ENCODE measurements around the gene TP53I11. TPM values are rescaled to one million over a fixed set of nuclear protein-coding genes. Genes with fewer than 3 reads are reported as not detected.
A peak's percentile ranks its signal among the peaks of the same experiment; 100 is the strongest.

Gene TP53I11
- total and polyA plus RNA-seq, 2 experiments from 2014 or later: 59.9 to 117 TPM

- Histone ChIP-seq H3K4me3 (no peak overlapping the region), H3K9me2 (ENCODE audit: insufficient read depth) (no peaks in the 10 kb centered on the region), H3F3A (ENCODE audit: insufficient read depth) (no peaks in the 10 kb centered on the region), H2AFZ (no peak overlapping the region), H3K27me3 (replicated peaks; ENCODE audit: insufficient read depth) (peaks cover 14% of the 10 kb centered on the region), H3K79me2 (ENCODE audit: insufficient read depth) (no peaks in the 10 kb centered on the region), H3K36me3 (ENCODE audit: low read depth) (no peaks in the 10 kb centered on the region), H3K4me2 (ENCODE audit: unreplicated experiment) (no peak overlapping the region), H3K27ac (no peak overlapping the region), H3K9me3 (ENCODE audit: low read depth) (no peaks in the 10 kb centered on the region), H3K4me1 (ENCODE audit: insufficient read depth) (no peaks in the 10 kb centered on the region), H4K20me1 (ENCODE audit: insufficient read depth) (no peaks in the 10 kb centered on the region), H3K9ac (no peak overlapping the region)
- DNase-seq: no peak
- in situ Hi-C loops (cut with MboI): no loop called here
- 79% methylated on average over 5 of the region's 5 CpGs for WGBS, 2 experiments (ENCODE audit: low coverage in 1 of 2, low lambda C conversion rate in 2 of 2, missing lambda C conversion rate in 2 of 2)
- TF ChIP-seq EZH2phosphoT487 (IDR thresholded peaks at IDR 0.05; ENCODE audit: insufficient read depth, low read depth): no peak
- TF ChIP-seq EZH2 (IDR thresholded peaks at IDR 0.05; ENCODE audit: insufficient read depth, poor library complexity, severe bottlenecking): no peak
Measured at GRCh38 chr11:44990665-44991064, 40.0 kb upstream of the TP53I11 start.

- Histone ChIP-seq H3K4me2 (ENCODE audit: unreplicated experiment) (no peak overlapping the region), H2AFZ (no peak overlapping the region), H3F3A (ENCODE audit: insufficient read depth) (no peaks in the 10 kb centered on the region), H3K4me1 (ENCODE audit: insufficient read depth) (no peaks in the 10 kb centered on the region), H3K9ac (no peak overlapping the region), H3K4me3 (no peak overlapping the region), H3K27me3 (replicated peaks; ENCODE audit: insufficient read depth) (peaks cover 18% of the 10 kb centered on the region), H3K27ac (no peak overlapping the region), H4K20me1 (ENCODE audit: insufficient read depth) (no peaks in the 10 kb centered on the region), H3K79me2 (ENCODE audit: insufficient read depth) (no peaks in the 10 kb centered on the region), H3K9me2 (ENCODE audit: insufficient read depth) (no peaks in the 10 kb centered on the region), H3K36me3 (ENCODE audit: low read depth) (no peaks in the 10 kb centered on the region), H3K9me3 (ENCODE audit: low read depth) (no peaks in the 10 kb centered on the region)
- in situ Hi-C loops (cut with MboI): no loop called here
- WGBS, 2 experiments (ENCODE audit: low coverage in 1 of 2, low lambda C conversion rate in 2 of 2, missing lambda C conversion rate in 2 of 2): 30 to 31% methylated on average over 21 of the region's 21 CpGs
- DNase-seq: peak; percentile 59
- TF ChIP-seq EZH2phosphoT487 (IDR thresholded peaks at IDR 0.05; ENCODE audit: insufficient read depth, low read depth) (no peak), EZH2 (IDR thresholded peaks at IDR 0.05; ENCODE audit: insufficient read depth, poor library complexity, severe bottlenecking) (no peak)
Measured at GRCh38 chr11:44989831-44990566, 39.3 kb upstream of the TP53I11 start.

- H3K9me3 ChIP-seq (ENCODE audit: low read depth): no peaks in the 10 kb centered on the region
- H3K9ac ChIP-seq: no peak overlapping the region
- no peak for DNase-seq
- 61 to 69% methylated on average over 5 of the region's 5 CpGs for WGBS, 2 experiments (ENCODE audit: low coverage in 1 of 2, low lambda C conversion rate in 2 of 2, missing lambda C conversion rate in 2 of 2)
- no peaks in the 10 kb centered on the region for H3K79me2 ChIP-seq (ENCODE audit: insufficient read depth)
- no peak overlapping the region for H2AFZ ChIP-seq
- no peaks in the 10 kb centered on the region for H3F3A ChIP-seq (ENCODE audit: insufficient read depth)
- in situ Hi-C loops (cut with MboI): no loop called here
- no peaks in the 10 kb centered on the region for H4K20me1 ChIP-seq (ENCODE audit: insufficient read depth)
- no peak overlapping the region for H3K4me3 ChIP-seq
- no peaks in the 10 kb centered on the region for H3K4me1 ChIP-seq (ENCODE audit: insufficient read depth)
- no peak for TF ChIP-seq EZH2phosphoT487 (IDR thresholded peaks at IDR 0.05; ENCODE audit: insufficient read depth, low read depth)
- TF ChIP-seq EZH2 (IDR thresholded peaks at IDR 0.05; ENCODE audit: insufficient read depth, poor library complexity, severe bottlenecking): no peak
- H3K4me2 ChIP-seq (ENCODE audit: unreplicated experiment): no peak overlapping the region
- H3K27me3 ChIP-seq (replicated peaks; ENCODE audit: insufficient read depth): peaks cover 18% of the 10 kb centered on the region
- H3K9me2 ChIP-seq (ENCODE audit: insufficient read depth): no peaks in the 10 kb centered on the region
- H3K36me3 ChIP-seq (ENCODE audit: low read depth): no peaks in the 10 kb centered on the region
- H3K27ac ChIP-seq: no peak overlapping the region
Measured at GRCh38 chr11:44988981-44989635, 38.4 kb upstream of the TP53I11 start.

GRCh38 chr11:44988111-44988510 lies 37.4 kb upstream of the TP53I11 start:
- H3K4me1 ChIP-seq (ENCODE audit: insufficient read depth): no peaks in the 10 kb centered on the region
- no peaks in the 10 kb centered on the region for H3F3A ChIP-seq (ENCODE audit: insufficient read depth)
- no peak overlapping the region for H3K27ac ChIP-seq
- no peaks in the 10 kb centered on the region for H4K20me1 ChIP-seq (ENCODE audit: insufficient read depth)
- WGBS, 2 experiments (ENCODE audit: low coverage in 1 of 2, low lambda C conversion rate in 2 of 2, missing lambda C conversion rate in 2 of 2): 68% methylated on average over 2 of the region's 2 CpGs
- TF ChIP-seq EZH2phosphoT487 (IDR thresholded peaks at IDR 0.05; ENCODE audit: insufficient read depth, low read depth): no peak
- no peak for TF ChIP-seq EZH2 (IDR thresholded peaks at IDR 0.05; ENCODE audit: insufficient read depth, poor library complexity, severe bottlenecking)
- no peaks in the 10 kb centered on the region for H3K9me2 ChIP-seq (ENCODE audit: insufficient read depth)
- DNase-seq: no peak
- H3K4me2 ChIP-seq (ENCODE audit: unreplicated experiment): no peak overlapping the region
- no peaks in the 10 kb centered on the region for H3K36me3 ChIP-seq (ENCODE audit: low read depth)
- no peak overlapping the region for H2AFZ ChIP-seq
- H3K27me3 ChIP-seq (replicated peaks; ENCODE audit: insufficient read depth): peaks cover 18% of the 10 kb centered on the region
- in situ Hi-C loops (cut with MboI): no loop called here
- H3K4me3 ChIP-seq: no peak overlapping the region
- H3K9me3 ChIP-seq (ENCODE audit: low read depth): no peaks in the 10 kb centered on the region
- no peak overlapping the region for H3K9ac ChIP-seq
- H3K79me2 ChIP-seq (ENCODE audit: insufficient read depth): no peaks in the 10 kb centered on the region
